ENCODE measurements around the gene IDH2.

The IDH2 gene

GRCh38 chr15:90044191-90044590 lies 58.1 kb downstream of the IDH2 start:
- no peak for DNase-seq

GRCh38 chr15:90043530-90044010 lies 58.7 kb downstream of the IDH2 start:
- no peak for DNase-seq

GRCh38 chr15:90042766-90043529 lies 59.3 kb downstream of the IDH2 start:
- DNase-seq = no peak

GRCh38 chr15:90042356-90042755 lies 59.9 kb downstream of the IDH2 start:
- no peak for DNase-seq

GRCh38 chr15:90040618-90041017 lies 61.6 kb downstream of the IDH2 start:
- no peak for DNase-seq

GRCh38 chr15:90039996-90040395 lies 62.3 kb downstream of the IDH2 start:
- DNase-seq = no peak

- no peak for DNase-seq
These were observed 63.6 kb downstream of the IDH2 start for GRCh38 chr15:90038632-90039095.

- peak; percentile 1 for DNase-seq
These were observed 64.2 kb downstream of the IDH2 start for GRCh38 chr15:90037961-90038631.

GRCh38 chr15:90037511-90037860 lies 64.8 kb downstream of the IDH2 start:
- peak; percentile 4 for DNase-seq

GRCh38 chr15:90036806-90037510 lies 65.3 kb downstream of the IDH2 start:
- no peak for DNase-seq

GRCh38 chr15:90036343-90036742 lies 65.9 kb downstream of the IDH2 start:
- peak; percentile 16 for DNase-seq

- DNase-seq = peak; percentile 20
These were observed 66.4 kb downstream of the IDH2 start for GRCh38 chr15:90035840-90036230.

GRCh38 chr15:90035095-90035839 lies 67.0 kb downstream of the IDH2 start:
- DNase-seq = no peak

GRCh38 chr15:90033448-90033847 lies 68.8 kb downstream of the IDH2 start:
- no peak for DNase-seq
